Uterus (tissue), 2 donors: Measurements from ENCODE around the gene KCNK2.

Experiments
- CTCF ChIP-seq, 4 experiments: fragments of 200-600 bp in 2 of 4; fragments of 450-650 bp in 2 of 4; sonication (generic) in 2 of 4; IDR thresholded peaks; one replicate each; pipeline ENCODE4 v1.5.1; 2016 to 2019; ENCODE audit warnings: antibody characterized with exemption in 4 of 4, mild to moderate bottlenecking in 2 of 4, moderate library complexity in 1 of 4
- POLR2A ChIP-seq, 2 donors: fragments of 450-650 bp; IDR thresholded peaks; one replicate each; pipeline ENCODE4 v1.6.1; 2016; ENCODE audit warnings: antibody characterized with exemption in 2 of 2, mild to moderate bottlenecking in 1 of 2, moderate library complexity in 1 of 2

DNA sequence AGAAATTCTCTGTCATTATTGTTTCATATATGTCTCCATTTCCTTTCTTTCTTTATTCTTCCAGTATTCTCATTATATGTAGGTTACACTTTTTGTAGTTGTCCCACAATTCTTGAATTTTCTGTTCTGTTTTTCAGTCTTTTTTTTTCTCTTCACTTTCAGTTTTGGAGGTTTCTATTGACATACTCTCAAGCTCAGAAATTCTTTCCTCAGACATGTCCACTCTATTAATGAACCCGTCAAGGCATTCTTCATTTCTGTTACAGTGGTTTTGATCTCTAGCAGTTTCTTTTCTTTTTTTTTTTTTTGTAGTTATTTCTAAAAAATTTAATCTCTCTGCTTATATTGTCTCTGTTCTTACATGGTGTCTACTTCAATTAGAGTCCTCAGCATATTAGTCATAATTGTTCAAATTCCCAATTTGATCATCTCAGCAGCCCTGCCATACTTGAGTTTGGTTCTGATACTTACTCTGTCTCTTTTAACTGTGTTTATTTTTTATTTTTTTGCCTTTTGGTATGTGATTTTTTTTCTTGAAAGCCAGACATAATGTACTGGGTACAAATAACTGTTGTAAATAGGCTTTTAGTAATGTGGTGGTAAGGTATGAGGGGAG lies 49.5 kb upstream of the KCNK2 start:
- TF ChIP-seq CTCF (IDR thresholded peaks at IDR 0.05) (no peak), POLR2A (IDR thresholded peaks at IDR 0.05) (no peak)
